GM18858 (cell line): ENCODE data around the gene GHR.
"Not testable (repeated sequence)": the region's sequence is repeated elsewhere in the genome, so short reads cannot be mapped to it uniquely, and the experiment has no call there.

Source experiments
- ATAC-seq: cut with Tn5 transposase; IDR thresholded peaks from one replicate; pipeline ENCODE4 v1.9.1; 2021; ENCODE audit not compliant: unreplicated experiment

GHR gene

DNA sequence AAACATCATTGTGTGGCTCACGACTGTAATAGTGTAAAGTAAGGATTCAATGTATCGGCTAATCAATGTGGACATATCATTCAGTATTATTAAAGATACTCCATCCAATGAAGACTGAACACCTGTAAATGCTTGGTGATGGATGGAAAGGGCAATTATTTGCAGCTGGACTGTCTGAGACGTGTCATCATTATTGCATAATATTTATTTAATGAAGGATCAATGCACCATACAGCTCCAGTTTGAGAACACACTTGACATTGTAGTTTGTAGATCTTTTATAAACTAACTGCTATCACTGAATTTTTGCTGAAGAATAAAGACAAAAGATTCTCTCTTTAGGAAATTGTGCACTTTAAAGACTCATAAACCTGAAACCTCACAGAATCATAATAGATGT is 215.7 kb downstream of the GHR start:
- ATAC-seq, result no peak

DNA sequence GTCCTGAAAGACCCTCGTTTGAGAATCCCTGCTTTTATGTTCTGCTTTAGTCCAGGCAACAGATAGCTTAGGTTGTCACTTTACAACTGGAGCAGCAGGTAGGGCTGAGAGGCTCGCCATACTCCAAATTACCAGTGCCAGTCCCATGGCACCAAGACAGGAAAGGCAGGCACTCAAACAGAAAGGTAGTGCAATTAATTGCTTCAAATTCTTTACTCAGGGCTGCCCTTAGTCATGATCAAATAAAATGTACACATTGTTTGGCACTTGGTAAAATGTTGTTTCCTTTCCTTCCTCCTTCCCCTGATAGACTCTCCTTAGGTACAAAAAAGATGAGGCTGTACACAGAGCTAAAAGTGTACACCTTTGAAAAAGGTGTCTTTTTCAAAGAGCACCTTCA is 217.6 kb downstream of the GHR start:
- ATAC-seq, result no peak

DNA sequence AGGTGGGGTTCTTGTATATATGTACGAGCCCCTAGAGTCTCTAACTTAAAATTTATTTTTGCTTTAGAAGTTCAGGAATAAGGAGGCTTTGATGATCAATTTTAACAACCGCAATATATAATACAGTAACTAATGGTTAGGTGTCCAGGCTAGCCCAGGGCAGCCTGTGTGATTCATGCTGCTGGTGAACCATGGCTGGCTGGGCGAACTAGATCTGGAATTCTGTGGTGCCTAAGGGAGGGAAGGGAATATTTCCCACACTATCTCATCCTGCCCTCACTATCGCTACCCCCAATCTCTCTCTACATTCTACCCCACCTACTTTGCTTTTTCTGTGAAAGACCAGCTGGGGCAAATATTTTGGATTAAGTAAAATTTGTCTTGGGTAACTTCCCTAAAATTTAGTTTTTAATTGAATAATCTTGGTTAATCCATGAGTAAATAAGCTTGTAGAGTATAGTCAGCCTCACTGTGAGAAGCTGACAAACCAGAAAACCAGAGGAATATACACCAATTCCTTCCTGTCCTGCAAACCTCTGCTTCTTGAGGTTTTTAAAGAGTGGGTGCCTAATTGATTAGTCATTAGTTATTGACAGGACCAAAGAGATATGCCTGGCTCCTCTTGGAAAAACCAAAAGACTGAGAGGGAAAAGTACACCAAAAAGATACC is 218.2 kb downstream of the GHR start:
- ATAC-seq, result no peak

DNA sequence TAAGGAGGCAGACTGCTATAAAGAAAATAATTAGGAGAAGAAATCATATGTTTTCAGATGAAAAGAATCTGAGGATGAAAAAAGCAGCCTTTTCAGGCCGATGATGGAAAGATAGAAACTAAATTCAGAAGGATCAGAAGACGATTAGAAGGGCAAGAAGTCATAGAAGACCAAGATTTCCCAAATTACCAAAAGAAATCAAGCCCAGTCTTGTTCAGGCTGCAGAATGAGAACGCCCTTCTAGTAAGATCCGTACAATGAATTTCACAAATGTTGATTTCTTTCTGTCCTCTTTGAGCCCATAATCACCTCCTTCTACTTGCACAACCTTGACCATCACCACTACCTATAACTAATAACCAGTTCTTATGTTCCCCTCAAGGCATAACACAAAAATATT is 218.8 kb downstream of the GHR start:
- ATAC-seq, result no peak

DNA sequence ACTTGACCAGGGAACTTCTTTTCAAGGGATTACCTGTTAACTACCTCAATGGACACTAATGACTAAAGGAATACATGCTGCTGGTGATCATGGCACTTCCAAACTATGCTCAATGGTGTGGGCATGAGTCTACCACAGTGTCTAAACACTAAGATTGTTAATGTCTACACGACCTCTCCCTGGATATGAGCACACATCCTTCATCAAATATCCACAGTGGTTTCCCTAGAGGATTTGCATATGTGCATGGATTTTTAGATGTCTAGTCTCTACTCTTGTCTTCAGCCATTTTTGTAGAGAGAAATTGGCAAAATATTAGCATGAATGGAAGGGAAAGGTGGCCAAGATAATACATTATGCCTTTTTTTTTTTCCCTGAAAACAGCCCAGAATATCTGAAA is 220.1 kb downstream of the GHR start:
- ATAC-seq, result no peak

DNA sequence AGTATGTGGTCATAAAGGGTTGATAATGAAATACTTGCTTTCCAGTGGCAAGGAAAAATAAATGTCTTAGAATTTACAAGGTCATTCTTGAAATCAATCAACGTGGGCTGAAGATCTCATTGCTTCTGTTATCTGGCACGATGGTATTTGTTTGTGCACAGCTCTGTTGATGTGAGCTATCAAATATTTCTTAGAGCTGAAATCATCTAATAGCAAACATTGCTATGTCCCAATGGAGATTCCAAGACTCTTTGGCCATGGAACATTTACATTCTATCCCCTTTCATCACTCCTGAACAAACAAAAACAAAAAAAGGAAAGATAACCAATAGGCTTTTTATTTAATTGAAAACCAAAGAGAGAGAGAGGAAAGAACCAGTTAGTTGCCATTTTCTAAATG is 221.9 kb downstream of the GHR start:
- no peak for ATAC-seq

DNA sequence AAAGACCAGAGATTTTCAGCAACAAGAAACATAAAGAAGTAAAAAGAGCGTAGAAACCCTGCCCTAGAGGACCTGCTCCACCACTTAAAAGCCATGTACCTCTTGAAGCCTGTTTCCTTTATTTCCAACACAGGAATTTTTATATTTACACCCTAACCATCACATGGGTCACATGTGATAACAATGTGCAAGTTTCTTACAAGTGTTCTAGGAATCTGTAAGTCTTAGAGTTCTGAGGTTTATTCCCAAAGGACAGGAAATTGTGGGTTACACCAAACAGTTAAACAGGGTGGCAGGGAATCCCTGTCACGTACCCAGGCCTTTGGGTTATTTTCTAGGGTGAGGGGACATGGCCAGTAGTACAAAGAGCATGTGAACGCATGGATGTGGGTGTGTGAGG is 224.8 kb downstream of the GHR start:
- no peak for ATAC-seq

DNA sequence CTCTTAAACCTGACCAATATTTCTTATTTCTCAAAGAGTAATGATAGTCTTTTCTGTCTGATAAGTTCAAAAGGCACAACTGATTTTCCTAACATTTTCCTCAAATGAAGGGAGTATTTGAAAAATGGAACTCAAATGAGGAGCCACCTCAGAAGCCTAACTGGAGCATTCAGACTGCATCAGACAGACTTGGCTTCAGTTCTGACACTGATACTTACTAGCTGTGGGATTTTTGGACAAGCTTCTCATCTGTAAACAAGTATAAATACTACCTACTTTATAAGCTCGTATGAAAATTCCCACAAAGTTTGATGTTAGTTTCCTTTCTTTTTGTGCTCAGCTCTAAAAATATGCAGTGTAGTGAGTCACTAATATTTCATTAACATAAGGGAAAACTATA is 225.7 kb downstream of the GHR start:
- ATAC-seq, result no peak

DNA sequence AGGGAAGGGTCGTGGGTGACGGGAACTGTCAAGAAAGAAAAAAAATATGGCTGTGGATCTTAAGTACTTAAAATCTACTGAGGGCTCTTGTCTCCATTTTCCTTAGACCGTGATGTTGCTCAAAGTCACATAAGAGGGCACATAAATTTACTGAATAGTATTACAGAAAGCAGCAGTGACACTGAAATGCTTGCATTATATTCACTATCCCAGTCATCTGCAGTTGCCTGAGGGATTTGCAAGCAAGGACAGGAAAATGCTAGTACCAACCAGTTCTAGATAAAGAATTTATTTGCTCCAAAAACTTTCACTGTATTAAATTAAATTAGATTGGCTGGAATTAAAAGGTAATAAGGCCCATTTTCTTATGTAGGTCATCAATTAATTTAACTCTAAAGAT is 226.8 kb downstream of the GHR start:
- ATAC-seq, result no peak

DNA sequence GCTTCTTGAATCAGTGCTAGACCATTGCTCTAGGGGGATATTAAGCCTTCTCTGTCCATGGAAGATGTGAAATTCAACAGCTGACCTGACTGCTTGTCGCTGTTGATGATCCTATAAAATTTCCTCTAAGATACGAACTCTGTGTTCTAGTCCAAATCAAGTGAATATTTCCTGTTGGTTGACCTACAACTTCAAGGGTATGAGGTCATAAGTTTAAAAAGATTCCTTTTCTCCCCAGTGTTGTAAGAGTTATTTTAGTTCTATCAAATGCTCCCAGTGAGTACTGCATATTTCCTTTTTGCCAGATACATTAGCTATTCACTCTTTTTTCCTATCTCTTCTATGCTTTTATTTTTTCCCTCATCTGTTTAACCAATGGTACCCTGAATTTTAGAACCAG is 230.5 kb downstream of the GHR start:
- no peak for ATAC-seq

DNA sequence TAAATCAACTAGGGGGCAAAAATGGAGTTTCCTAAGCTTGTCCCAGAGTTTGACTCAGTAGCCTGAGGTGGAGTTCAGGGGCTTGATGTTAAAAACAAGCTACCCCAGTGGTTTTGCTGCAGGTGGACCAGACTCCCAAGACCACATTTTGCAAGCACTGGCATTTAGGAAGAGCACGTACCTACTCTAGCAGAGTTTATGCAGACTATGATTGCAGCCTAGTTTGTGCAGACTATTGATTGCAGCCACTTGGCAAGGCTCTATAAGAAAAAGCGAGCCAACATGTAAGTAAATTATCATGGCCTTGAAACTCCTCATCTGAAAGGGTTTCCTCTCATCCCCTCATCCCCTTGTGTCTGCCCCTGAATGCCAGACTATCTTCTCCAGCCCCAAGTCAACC is 231.4 kb downstream of the GHR start:
- ATAC-seq, result no peak

DNA sequence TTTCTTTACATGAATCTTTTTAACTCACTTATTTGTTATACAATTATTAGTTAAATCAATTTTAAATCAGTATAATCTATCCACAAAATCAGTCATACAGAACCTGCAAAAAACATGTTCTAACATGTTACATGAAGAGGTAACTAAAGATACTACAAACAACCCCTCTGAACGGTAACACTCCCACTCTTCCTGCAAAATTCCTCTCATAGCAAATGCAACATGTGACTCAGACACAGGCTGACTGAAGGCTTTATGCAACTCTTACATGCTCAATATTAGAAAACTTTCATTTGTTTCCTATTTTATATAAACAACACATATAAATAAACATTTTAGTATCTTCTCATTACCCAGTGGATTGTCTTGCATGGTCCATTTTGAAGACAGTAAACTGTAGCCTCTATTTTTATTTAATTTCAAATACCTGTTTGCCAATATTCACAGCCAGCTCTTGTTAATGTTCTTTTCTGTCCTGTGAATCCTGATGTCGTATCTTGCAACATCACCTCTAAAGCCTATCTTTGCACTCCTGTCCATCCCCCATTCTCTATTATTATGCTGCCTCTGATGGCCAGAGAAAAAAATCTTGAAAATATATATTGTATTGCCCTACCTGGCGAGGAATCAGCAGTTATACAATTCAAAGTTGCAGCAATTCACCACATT is 232.9 kb downstream of the GHR start:
- ATAC-seq, result no peak

DNA sequence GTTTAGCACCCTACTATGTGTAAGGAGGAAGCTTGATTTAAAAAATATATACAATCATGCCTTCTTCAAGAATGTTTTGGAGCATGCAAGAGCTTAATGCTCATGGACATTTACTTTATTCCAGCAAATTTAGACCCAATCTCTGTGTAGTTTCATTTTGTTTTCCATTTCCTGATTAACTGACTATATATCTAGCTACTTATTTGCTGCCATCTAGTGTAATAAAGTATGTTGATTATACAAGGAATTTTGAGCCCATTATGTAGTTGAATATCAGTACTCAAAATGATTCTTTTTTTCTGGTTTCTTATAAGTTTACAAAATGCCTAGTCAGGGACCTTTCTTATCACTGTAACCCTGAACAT is 233.4 kb downstream of the GHR start:
- no peak for ATAC-seq

DNA sequence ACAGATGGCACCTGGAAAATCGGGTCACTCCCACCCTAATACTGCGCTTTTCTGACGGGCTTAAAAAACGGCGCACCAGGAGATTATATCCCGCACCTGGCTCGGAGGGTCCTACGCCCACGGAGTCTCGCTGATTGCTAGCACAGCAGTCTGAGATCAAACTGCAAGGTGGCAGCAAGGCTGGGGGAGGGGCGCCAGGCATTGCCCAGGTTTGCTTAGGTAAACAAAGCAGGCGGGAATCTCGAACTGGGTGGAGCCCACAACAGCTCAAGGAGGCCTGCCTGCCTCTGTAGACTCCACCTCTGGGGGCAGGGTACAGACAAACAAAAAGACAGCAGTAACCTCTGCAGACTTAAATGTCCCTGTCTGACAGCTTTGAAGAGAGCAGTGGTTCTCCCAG is 236.6 kb downstream of the GHR start:
- not testable (repeated sequence) for ATAC-seq

DNA sequence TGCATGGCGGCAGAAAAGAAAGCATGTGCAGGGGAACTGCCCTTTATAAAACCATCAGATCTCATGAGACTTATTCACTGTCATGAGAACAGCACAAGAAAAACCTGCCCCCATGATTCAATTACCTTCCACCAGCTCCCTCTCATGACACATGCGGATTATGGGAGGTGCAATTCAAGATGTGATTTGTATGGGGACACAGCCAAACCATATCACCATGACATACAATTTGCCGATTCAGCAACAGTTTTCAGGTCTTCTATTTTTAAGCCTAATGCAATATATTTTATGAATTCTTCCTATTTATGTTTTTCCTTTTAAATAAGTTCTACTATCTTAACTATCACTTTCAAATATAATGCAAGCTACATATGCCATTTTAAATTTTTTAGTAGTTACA is 242.6 kb downstream of the GHR start:
- ATAC-seq, result no peak

DNA sequence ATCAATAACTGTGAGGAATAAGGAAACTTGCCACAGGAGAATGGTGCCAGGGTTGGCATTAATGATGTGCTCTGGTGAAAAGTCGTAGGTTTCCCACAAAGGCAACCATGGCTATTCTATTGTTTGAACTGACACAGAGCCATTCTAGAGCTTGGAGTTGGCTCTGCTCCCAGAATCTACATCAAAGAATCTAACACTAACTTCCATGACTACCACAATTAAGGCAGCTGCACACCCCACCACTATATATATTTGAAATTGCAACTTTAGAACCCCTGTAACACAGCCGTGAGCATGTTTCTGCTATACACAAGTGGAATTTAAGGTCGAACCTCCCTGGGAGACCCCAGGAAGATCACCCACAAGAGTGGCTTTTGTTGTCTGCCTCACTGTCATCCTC is 243.6 kb downstream of the GHR start:
- ATAC-seq, result no peak

DNA sequence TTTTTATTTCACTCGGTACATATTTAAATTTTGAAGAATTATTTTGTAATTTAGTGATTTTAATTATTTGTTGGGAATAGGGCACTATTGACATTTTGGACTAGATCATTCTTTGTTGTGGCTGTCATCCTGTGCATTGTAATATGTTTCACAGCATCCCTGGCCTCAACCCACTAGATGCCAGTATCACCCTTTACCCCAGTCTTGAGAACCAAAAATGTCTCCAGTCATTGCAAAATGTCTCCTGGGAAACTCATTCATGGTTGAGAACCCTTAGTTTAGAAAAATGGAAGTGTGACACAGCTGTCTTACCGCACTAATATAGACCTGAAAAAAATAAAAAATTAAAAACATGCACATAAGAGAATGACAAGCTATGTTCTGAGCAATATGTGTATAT is 245.0 kb downstream of the GHR start:
- ATAC-seq, result no peak

DNA sequence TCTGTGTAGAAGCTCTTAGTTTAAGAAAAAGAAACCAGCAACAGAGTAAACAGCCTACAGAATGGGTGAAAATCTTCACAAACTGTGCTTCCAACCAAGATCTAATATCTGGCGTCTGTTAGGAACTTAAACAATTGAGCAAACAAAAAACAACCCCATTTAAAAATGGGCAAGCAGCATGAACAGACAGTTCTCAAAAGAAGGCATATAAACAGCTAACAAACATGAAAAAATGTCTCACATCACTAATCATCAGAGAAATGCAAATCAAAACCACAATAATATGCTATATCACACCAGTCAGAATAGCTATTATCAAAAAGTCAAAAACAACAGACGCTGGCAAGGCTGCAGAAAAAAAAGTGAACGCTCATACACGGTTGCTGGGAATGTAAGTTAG is 249.7 kb downstream of the GHR start:
- ATAC-seq, result no peak

DNA sequence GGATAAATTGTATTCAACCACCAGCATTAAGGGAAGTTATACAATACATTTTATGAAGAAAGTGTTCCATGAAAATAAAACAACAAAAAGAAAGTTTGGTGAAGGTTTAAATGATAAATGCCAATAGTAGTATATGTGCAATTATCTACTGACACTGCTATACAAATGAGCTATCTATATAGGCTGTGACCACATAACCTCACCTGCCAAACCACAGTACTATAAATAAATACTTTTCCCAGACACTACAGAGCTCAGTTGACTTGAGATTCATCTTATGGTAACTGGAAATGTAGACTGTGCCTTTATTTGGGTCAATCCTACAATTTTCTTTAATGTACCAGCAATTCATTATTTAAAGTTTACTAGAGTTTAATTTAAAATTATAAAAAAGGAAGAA is 252.4 kb downstream of the GHR start:
- ATAC-seq, result no peak

DNA sequence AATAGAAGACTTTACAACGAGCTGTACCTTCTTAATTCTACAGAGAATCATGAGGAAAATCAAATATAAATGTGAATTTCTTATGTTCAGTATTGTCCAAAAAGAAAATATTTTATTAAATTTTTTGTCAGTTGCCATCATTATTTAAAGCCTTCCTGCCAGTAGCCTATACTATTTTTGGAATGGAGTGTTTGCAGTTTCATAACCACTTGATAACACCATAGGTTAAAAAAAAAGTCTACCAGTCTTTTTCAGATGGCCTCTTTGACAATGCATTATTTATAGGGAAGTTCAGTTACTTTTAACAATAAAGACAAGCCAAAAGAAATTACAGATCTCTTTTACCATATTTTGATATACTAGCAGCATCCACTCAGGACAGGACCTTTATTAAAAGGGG is 253.1 kb downstream of the GHR start:
- no peak for ATAC-seq

DNA sequence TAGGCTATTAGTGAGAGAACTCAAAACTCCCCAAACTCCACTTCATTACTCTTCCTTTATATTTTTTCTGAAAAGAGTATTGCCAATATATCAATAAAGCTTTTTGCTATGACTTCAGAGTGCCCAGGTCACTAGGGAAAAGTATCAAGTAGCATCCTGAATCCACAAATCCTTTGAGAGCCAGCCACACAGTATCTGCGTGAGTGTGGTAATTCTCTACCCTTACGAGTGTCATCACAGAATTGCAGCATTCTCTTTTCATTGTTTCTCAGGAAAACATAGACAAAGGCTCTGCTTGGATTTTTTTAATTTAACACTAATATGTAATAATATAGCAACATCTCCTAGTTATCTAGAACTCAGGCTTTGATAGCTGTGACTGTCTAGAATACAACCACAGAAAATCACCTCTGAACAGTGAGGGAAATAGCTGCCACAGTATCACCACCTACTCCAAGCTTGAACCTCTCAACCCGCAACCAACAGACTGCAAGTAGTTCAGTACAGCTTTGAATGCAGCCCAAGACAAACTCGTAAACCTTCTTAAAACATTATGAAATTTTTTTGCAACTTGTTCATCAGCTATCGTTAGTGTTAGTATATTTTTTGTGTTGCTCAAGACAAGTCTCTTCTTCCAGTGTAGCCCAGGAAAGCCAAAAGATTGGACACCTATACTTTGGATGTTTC is 254.1 kb downstream of the GHR start:
- no peak for ATAC-seq

DNA sequence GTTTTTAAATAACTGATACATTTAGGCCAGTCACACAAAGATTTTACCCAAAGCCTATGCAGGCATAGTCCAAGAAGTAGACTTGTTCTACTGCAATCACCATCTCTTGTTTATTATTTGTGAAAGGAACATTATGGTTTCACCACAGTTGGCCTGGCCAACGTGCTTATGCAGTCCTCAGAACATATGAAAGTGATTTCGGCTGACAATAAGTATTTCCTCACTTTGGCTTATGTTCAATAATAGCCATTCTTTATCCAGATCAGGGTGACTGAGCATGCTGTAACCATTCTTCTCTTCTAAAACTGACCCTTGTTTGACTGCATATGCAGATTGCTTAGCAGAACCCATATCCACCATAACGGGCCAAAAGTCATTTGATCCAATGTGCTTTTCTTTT is 256.8 kb downstream of the GHR start:
- no peak for ATAC-seq

DNA sequence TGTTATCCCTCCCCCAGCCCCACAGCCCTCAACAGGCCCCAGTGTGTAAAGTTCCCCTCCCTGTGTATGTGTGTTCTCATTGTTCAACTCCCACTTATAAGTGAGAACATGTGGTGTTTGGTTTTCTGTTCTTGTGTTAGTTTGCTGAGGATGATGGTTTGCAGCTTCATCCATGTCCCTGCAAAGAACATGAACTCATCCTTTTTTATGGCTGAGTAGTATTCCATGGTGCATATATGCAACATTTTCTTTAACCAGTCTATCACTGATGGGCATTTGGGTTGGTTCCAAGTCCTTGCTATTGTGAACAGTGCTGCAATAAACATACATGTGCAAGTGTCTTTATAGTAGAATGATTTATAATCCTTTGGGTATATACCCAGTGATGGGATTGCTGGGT is 261.8 kb downstream of the GHR start:
- ATAC-seq, result not testable (repeated sequence)
